ENCODE results near the gene ACTMAP. TPM values are rescaled to one million over a fixed set of nuclear protein-coding genes. Genes with fewer than 3 reads are reported as not detected.

The ACTMAP gene
- total RNA-seq, 1 donor from 2014 or later = 3.3 TPM

DNA sequence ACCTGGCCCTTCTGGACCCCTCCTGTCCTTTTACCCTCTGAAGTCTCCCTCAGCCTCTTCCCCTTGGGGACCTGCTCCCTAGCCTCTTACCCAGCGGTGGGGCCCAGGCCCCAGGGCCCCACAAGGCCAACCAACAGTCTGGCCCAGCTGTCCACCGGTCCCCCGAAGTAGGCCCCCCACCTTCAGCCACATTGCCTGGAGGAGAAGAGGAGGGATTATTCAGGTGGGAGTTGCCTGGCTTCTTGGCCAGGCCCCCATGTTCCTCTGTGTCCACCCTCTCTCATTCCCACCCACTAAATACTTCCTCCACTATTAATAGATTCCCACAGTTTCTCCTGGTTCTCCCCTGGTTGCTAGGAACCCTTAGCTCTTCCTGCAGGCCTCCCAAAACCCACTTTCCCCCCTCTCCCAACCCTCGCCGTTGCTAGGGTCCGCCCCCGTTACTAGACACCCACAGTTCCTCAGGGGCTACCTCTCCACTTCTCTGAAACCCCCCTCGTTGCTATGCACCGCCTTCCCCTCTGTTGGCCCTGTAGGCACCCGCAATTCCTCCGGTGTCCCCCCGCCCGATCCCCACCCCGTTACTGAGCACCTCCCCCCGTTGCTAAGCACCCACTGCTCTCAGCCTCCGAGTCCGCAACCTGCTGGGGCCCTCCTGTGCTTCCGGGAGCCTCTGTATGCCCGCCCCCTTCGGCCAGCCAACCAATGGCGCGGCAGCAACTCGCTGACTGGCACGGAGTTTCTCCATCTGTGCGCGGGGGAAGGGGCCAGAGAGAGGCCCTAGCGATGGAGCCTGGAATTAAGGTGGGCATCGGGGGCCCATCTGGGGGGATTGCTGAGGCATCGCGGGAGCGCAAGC, 35.6 kb downstream of the ACTMAP start:
- peak overlapping the region; percentile 80 for H3K4me3 ChIP-seq (ENCODE audit: low read depth, low read length)
- no peak for DNase-seq (ENCODE audit: low read depth)
- TF ChIP-seq, protein P1, sequence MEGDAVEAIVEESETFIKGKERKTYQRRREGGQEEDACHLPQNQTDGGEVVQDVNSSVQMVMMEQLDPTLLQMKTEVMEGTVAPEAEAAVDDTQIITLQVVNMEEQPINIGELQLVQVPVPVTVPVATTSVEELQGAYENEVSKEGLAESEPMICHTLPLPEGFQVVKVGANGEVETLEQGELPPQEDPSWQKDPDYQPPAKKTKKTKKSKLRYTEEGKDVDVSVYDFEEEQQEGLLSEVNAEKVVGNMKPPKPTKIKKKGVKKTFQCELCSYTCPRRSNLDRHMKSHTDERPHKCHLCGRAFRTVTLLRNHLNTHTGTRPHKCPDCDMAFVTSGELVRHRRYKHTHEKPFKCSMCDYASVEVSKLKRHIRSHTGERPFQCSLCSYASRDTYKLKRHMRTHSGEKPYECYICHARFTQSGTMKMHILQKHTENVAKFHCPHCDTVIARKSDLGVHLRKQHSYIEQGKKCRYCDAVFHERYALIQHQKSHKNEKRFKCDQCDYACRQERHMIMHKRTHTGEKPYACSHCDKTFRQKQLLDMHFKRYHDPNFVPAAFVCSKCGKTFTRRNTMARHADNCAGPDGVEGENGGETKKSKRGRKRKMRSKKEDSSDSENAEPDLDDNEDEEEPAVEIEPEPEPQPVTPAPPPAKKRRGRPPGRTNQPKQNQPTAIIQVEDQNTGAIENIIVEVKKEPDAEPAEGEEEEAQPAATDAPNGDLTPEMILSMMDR (conservative IDR thresholded peaks at IDR 0.05; ENCODE audit: low read depth, low read length) = no peak

DNA sequence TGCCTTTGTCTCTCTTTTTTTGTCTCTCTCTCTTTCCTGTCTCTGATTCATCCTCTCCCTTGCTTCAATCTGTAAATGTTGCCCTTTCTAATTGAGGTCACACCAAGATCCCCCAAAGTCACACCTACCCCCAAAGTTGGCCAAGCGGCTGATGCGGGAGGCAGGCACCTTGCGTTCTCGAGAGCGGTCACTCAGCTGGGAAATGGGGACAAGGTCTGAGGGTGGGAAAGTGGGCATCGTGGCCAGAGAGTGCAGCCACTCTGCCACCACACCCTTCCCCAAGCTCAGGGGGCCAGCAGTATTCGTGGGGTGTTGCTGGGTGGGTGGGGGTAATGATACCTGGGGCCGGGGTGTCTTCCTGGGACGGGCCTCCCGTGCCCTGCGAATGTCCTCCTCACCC, 36.3 kb downstream of the ACTMAP start:
- DNase-seq (ENCODE audit: low read depth) = no peak
- peak overlapping the region; percentile 80 for H3K4me3 ChIP-seq (ENCODE audit: low read depth, low read length)
- TF ChIP-seq, protein P1 (conservative IDR thresholded peaks at IDR 0.05; ENCODE audit: low read depth, low read length) = no peak

DNA sequence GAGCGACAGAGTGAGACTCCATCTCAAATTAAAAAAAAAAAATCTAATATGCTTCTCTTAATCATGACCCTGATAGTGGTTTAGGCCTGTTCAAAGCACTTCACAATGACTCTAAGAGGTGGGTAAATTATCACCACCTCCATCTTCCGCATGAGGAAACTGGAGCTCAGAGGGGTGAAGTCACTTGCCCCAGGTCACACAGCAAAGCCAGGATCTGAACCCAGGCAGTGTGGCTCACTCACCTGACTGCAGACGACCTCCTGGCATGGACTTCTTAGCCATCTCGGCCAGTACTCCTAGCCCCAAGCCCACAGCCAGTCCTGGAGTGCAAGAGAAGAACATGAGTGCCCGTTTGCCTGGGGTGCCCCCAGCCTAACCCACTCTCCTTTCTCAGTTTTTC, 40.5 kb downstream of the ACTMAP start:
- H3K4me3 ChIP-seq (ENCODE audit: low read depth, low read length) = no peak overlapping the region
- DNase-seq (ENCODE audit: low read depth) = no peak
- TF ChIP-seq, protein P1 (conservative IDR thresholded peaks at IDR 0.05; ENCODE audit: low read depth, low read length) = no peak

DNA sequence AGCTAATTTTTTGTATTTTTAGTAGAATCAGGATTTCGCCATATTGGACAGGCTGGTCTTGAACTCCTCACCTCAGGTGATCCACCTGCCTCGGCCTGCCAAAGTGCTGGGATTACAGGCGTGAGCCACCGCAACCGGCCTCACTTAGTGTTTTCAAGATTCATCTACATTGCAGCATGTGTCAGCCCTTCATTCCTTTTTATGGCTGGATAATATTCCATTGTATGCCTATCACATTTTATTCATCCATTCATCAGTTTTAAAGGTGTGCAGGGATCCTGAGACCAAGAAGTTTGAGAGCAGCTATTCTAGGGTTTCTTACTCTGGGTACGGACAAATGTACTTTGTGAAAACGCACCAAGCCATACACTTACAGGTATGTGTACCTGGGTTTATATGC, 42.7 kb downstream of the ACTMAP start:
- TF ChIP-seq, protein P1 (conservative IDR thresholded peaks at IDR 0.05; ENCODE audit: low read depth, low read length) = no peak

DNA sequence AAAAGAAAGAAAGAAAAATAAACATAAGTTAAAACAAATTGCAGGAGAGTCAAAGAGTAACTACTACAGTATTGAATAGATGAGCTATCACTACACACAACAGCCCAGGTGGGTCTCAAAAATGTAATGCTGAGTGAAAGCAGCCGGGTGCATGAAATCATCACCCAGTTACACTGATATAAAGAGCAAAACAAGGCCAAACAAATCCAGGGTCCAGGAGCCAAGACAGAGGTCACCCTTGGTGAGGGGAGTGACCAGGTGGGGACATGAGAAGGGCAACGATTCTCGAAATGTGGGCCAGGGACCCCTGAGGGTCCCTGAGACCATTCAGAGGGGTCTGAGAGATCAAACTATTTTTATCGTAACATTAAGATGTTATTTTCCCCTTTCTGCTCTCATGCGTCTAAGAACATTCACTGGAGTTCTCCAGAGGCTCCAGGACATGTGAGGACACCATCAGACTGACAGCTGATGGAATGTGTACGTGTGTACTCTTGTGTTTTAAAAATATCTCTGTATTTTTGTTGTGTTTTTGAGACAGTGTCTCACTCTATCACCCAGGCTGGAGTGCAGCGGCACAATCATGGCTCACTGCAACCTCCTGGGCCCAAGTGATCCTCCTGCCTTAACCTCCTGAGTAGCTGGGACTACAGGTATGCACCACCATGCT, 44.2 kb downstream of the ACTMAP start:
- TF ChIP-seq, protein P1 (conservative IDR thresholded peaks at IDR 0.05; ENCODE audit: low read depth, low read length) = no peak
- DNase-seq (ENCODE audit: low read depth) = no peak
- no peak overlapping the region for H3K4me3 ChIP-seq (ENCODE audit: low read depth, low read length)

More for the DNA sequence above, 42.7 kb downstream of the ACTMAP start:
- no peak overlapping the region for H3K4me3 ChIP-seq (ENCODE audit: low read depth, low read length)
- no peak for DNase-seq (ENCODE audit: low read depth)

DNA sequence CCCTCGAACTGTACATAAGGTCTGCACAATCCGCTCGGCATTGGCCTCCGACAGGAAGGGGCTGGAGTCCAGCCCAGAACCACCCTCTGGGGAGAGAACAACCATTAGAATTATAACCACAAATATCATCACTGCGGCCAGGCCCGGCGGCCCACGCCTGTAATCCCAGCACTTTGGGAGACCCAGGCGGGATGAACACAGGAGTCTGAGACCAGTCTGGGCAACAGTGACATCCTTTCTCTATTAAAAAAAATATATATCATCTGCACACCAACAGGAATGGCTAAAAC, 45.0 kb downstream of the ACTMAP start:
- H3K4me3 ChIP-seq (ENCODE audit: low read depth, low read length) = no peak overlapping the region
- TF ChIP-seq, protein P1 (conservative IDR thresholded peaks at IDR 0.05; ENCODE audit: low read depth, low read length) = no peak
- DNase-seq (ENCODE audit: low read depth) = no peak
